BJ (cell line): Measurements from ENCODE around the gene CANT1. TPM values are rescaled to one million over a fixed set of nuclear protein-coding genes. Genes with fewer than 3 reads are reported as not detected.
A peak's percentile ranks its signal among the peaks of the same experiment; 100 is the strongest.

Source experiments
- CTCF ChIA-PET: fragments of 350-600 bp; formaldehyde crosslinking; extraction: SDS; loops from one replicate; lab custom pipeline; 2021; ENCODE audit warnings: antibody characterized with exemption, inconsistent platforms; lab: Yijun Ruan, JAX
- POLR2A ChIA-PET: fragments of 300-600 bp; sonication (Branson Sonifier 250); formaldehyde crosslinking; extraction: SDS; loops from one replicate; lab custom pipeline; 2021; ENCODE audit warnings: antibody characterized with exemption; lab: Charles Lee
- DNase-seq: peaks from one replicate; pipeline ENCODE4 v3.0.0-alpha.2; 2011; ENCODE audit warnings: low read depth
- H3K27me3 ChIP-seq: 2 replicates; pipeline ENCODE4 v1.6.0; 2011; ENCODE audit warnings: low read length; ENCODE audit not compliant: control insufficient read depth, insufficient read depth
- H3K36me3 ChIP-seq: 2 replicates; pipeline ENCODE4 v1.5.1; 2011; ENCODE audit warnings: low read length; ENCODE audit not compliant: control insufficient read depth, insufficient read depth
- H3K4me3 ChIP-seq: 2 replicates; pipeline ENCODE4 v1.5.1; 2011; ENCODE audit warnings: low read depth, mild to moderate bottlenecking, control low read depth, low read length
- CTCF ChIP-seq: IDR thresholded peaks from 2 replicates; pipeline ENCODE4 v1.5.1; 2011; ENCODE audit warnings: low read depth, mild to moderate bottlenecking, control low read depth, inconsistent platforms, low read length, moderate library complexity; ENCODE audit not compliant: insufficient read depth
- polyA plus RNA-seq: library from polyadenylated mRNA; depleted of rRNA; stranded (reverse); fragments of >200 nt; gene quantifications from 2 replicates; pipeline ENCODE4 v1.2.3, GENCODE V29; 2011

The CANT1 gene
- polyA plus RNA-seq, 1 experiment = 83.5 TPM

- CTCF ChIA-PET = interaction anchor here (0.9 to 1.5 kb wide), 6 partner anchors 51 to 407 kb away, joined by 3 to 4 read pairs (median 3); no protein-coding TSS in a partner anchor
- no peak for TF ChIP-seq CTCF
- Histone ChIP-seq H3K4me3 (no peak overlapping the region), H3K27me3 (no peaks in the 10 kb centered on the region), H3K36me3 (peaks cover 39% of the 10 kb centered on the region)
- POLR2A ChIA-PET = no interaction called here
- no peak for DNase-seq
Measured at GRCh38 chr17:78995022-78995760, 14.4 kb downstream of the CANT1 start.

- H3K36me3 ChIP-seq = peaks cover 38% of the 10 kb centered on the region
Measured at GRCh38 chr17:78993981-78994671, 15.4 kb downstream of the CANT1 start.

GRCh38 chr17:78993241-78993956, 16.2 kb downstream of the CANT1 start:
- Histone ChIP-seq H3K27me3 (no peaks in the 10 kb centered on the region), H3K36me3 (peaks cover 37% of the 10 kb centered on the region), H3K4me3 (no peak overlapping the region)
- ChIA-PET CTCF (interaction anchor here (0.6 to 1.3 kb wide), 7 partner anchors 11 to 400 kb away, joined by 3 to 4 read pairs (median 3); no protein-coding TSS in a partner anchor), POLR2A (no interaction called here)
- peak; percentile 79 for TF ChIP-seq CTCF
- DNase-seq = no peak

More at GRCh38 chr17:78993981-78994671, 15.4 kb downstream of the CANT1 start:
- Histone ChIP-seq H3K27me3 (no peaks in the 10 kb centered on the region), H3K4me3 (no peak overlapping the region)
- POLR2A ChIA-PET = no interaction called here
- TF ChIP-seq CTCF = no peak
- DNase-seq = no peak
- CTCF ChIA-PET = interaction anchor here (0.9 to 1.4 kb wide), 6 partner anchors 22 to 408 kb away, joined by 3 to 4 read pairs (median 3); no protein-coding TSS in a partner anchor

- no peak for TF ChIP-seq CTCF
- POLR2A ChIA-PET = no interaction called here
Measured at GRCh38 chr17:78992542-78993212, 16.9 kb downstream of the CANT1 start.

More at GRCh38 chr17:78992542-78993212, 16.9 kb downstream of the CANT1 start:
- H3K4me3 ChIP-seq = no peak overlapping the region
- DNase-seq = no peak
- H3K36me3 ChIP-seq = peaks cover 35% of the 10 kb centered on the region
- CTCF ChIA-PET = interaction anchor here (0.6 to 1.3 kb wide), 6 partner anchors 11 to 401 kb away, joined by 3 to 4 read pairs (median 3); no protein-coding TSS in a partner anchor
- H3K27me3 ChIP-seq = no peaks in the 10 kb centered on the region
